DOHH2 (cell line): ENCODE results near the gene CLCN4.

Experiments
- EZH2phosphoT487 ChIP-seq: fragments of 200-600 bp; sonication (generic); IDR thresholded peaks from 2 replicates; pipeline ENCODE4 v1.6.1; 2017; ENCODE audit warnings: borderline replicate concordance, mild to moderate bottlenecking, antibody characterized with exemption, low read length, moderate library complexity, mixed read lengths
- TF ChIP-seq, protein P1 (sequence below): fragments of 200-600 bp; sonication (generic); IDR thresholded peaks from one replicate; pipeline ENCODE4 v1.5.1; 2014; ENCODE audit warnings: antibody characterized with exemption, mild to moderate bottlenecking, low read depth, low read length; ENCODE audit not compliant: poor library complexity, severe bottlenecking

- TF ChIP-seq, protein P1, sequence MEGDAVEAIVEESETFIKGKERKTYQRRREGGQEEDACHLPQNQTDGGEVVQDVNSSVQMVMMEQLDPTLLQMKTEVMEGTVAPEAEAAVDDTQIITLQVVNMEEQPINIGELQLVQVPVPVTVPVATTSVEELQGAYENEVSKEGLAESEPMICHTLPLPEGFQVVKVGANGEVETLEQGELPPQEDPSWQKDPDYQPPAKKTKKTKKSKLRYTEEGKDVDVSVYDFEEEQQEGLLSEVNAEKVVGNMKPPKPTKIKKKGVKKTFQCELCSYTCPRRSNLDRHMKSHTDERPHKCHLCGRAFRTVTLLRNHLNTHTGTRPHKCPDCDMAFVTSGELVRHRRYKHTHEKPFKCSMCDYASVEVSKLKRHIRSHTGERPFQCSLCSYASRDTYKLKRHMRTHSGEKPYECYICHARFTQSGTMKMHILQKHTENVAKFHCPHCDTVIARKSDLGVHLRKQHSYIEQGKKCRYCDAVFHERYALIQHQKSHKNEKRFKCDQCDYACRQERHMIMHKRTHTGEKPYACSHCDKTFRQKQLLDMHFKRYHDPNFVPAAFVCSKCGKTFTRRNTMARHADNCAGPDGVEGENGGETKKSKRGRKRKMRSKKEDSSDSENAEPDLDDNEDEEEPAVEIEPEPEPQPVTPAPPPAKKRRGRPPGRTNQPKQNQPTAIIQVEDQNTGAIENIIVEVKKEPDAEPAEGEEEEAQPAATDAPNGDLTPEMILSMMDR, result no peak
- TF ChIP-seq EZH2phosphoT487, result no peak
Observed at GRCh38 chrX:10117864-10118377, 38.9 kb upstream of the CLCN4 start.
